Raji (cell line): ENCODE data around the gene SLC7A1.

Experiments used
- POLR2A ChIP-seq: IDR thresholded peaks from 2 replicates; pipeline ENCODE4 v1.6.1; 2011; ENCODE audit warnings: low read depth, low read length, control low read depth; ENCODE audit not compliant: insufficient read depth

Gene SLC7A1

DNA sequence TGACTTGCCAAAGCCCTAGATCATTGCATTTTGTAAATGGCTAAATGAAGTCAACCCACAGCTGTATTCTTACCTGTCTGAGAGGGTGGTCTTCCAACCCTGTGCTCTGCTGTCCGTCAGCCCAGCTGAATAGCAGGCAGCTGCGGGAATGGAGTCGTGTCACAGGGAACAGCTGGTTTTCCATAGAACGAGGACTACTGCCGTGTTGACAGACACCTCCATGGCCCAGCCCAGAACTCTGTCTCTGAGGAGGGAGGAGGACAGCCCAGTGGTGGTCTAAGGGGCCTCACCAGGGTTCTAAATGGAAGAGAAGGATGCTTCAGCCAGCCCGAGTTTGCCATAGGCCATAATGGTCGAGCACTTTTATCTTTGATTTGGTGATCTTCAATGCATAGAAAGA lies 110.7 kb downstream of the SLC7A1 start:
- no peak for TF ChIP-seq POLR2A

DNA sequence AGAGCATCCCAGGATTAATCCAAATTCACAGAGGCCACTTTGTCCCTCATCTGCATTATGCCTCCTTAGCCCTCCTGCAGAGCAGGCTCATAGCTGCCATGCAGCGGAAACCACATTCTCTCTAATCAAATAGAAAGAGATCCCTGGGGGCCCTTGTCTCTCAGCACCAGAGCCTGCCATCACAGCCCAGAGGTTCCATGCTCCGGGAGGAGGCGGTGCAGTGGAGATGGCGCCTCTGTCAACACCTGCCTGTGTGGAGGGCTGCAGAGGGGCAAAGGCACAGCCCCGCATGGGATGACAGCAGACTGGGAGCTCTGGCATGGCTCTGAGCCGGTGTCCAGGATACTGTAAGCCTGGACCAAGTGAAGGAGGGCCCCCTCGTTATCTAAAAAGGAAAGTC lies 111.3 kb downstream of the SLC7A1 start:
- TF ChIP-seq POLR2A, result no peak

DNA sequence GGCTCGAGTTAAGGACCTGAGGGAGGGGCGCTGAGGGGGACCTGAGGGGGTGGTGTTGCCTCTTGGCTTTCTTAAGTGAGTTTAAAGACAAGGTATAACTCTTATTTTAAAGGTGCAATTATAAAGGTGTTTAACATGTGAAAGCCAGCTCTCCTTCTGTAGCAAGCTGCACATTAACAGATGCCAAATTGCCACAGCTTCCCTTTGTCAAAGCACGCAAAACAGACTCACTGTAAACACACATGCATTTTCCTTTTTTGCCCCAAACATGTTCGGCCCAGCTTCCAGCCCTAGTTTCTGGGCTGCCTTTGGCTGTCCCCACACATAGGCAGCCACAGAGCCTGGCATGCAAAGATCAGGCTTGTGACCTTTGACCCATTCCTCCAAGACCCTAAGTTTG lies 111.9 kb downstream of the SLC7A1 start:
- no peak for TF ChIP-seq POLR2A

DNA sequence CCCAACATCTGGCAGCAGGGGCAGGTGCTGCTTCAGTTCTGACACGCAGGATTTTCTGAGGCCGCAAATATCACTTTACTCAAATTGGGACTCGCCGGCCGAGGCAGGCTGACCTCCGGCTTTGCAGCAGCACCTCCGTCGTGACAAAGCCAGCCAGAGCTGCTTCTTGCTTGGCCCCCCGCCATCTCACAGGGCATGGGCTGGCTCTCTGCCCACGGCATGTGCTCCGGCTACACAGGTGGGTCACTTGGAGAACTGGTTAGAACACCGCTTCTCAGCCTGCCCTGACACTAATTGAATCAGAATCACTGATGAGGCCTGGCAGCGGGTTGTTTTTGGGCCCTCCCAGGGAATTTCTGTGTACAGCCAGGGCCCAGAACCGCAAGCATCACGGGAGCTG lies 112.3 kb downstream of the SLC7A1 start:
- TF ChIP-seq POLR2A, result no peak

DNA sequence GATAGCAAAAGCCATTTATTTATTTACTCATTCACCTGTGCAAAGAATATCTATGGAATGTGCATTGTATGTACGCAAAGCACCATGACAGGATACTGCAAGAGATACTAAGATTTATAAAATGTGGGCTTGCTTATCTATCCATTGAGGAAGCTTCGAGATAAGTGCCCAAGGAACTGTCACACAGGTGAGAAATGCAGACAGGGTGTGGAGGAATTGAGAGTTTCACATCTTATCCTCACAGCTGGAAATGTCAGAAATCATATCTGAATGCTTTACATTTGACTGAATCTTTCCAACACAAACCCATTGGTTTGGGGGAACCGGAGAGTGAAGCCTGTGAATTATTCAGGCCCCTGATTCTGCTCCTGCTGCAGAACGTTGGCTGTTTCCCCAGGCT lies 113.0 kb downstream of the SLC7A1 start:
- no peak for TF ChIP-seq POLR2A

DNA sequence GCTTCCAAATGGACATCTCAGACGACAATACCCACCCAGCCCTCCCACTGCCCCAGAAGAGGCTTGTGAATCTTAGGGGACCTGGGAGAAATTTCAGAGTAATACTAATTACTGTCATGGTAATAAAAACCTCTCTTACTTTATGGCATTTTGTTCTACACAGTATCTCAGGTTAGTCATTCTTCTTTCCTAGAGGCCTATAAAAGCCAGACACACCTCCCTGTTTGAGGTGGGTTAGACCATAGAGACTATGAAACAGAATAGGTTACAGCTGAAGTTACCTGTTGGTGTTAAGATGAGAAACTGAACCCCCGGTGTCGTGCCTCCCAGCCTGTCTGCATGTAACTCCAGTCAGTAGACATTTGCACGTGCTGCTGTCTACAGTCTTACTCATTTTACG lies 113.9 kb downstream of the SLC7A1 start:
- no peak for TF ChIP-seq POLR2A

DNA sequence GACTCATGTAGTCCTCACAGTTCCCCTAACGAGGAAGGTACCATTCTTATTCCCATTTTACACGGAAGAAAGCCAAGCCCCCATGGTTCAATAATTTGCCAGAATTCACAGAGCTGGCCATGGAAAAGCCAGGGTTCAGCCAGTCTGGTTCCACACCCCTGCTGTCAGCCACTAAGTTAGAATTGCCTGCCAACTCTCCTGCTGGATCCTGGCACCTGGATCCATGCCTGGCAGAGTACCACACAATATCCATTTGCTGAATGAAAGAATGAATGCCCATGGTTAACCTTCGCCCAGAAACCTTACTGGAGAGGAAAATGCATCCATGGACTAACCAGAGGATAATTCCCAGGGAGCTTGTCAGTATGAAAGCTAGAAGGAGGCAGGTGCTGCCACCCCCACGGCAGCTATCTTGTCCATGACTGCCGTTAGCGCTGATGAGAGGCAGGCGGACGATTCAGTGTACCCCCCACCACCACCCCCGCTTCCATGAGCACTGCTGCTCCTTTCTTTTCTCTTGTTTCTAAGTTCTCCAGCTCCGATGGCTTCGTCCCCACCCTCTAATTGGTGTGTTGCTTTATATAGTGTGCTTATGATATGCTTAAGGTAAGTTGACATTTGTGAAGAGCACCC lies 114.5 kb downstream of the SLC7A1 start:
- TF ChIP-seq POLR2A, result no peak

DNA sequence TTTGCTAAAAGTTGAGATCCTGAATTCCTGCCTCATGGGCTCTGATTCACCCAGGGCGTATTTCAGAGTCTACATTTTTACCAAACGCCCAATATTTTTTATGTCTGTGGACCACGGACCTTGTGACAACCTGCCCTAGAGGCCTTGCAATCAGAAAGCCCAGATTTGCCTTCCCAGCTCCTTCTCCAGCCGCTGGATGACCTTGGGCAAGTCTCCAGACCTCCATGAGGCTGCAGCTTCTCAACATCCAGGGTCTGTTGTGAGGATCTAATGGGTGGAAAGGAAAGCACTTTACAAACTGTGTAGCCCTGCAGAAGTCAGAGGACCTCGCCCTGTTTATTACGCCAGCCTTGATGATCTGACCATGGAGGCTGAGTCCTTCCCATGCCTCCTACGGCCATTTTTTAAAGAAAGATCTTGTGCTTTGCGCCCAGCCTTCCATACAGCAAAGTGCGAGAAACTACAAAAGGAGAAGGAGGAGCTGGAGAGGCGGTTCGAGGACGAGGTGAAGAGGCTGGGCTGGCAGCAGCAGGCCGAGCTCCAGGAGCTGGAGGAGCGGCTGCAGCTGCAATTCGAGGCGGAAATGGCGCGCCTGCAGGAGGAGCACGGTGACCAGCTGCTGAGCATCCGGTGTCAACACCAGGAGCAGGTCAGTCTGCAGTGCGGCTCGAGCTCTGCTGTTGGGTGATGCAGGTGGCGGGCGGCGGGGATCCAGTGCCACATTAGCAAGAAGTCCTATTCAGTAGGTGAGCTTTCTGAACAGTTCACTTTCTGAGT lies 115.6 kb downstream of the SLC7A1 start:
- TF ChIP-seq POLR2A, result no peak

DNA sequence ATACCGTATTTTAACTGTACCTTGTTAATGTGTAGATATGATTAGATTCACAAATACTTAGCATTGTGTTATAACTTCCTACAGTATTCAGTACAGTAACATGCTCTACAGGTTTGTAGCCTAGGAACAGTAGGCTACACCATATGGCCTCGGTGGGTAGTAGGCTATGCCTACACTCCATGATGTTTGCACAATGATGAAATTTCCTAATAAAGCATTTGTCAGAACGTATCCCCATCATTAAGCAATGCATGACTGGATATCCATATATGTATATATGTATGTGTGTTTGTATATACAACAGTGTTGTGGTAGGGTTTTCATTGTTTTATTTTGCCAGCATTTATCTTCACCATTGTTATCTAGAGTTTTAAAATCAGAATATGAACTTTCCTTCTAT lies 119.4 kb downstream of the SLC7A1 start:
- no peak for TF ChIP-seq POLR2A

DNA sequence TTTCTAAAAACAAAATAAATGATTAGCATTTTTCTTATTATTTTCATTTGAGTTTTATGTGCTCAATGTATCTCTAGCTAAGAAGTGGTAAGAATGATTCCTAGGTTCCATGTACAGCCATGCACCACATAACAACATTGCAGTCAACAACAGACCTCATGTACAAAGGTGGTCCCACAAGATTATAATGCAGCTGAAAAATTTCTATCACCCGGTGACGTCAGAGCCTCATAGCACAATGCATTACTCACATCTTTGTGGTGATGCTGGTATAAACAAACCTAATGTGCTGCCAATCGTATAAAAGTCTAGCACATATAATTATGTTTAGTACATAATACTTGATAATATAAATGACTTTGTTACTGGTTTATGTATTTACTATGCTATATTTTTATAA lies 120.5 kb downstream of the SLC7A1 start:
- TF ChIP-seq POLR2A, result no peak

DNA sequence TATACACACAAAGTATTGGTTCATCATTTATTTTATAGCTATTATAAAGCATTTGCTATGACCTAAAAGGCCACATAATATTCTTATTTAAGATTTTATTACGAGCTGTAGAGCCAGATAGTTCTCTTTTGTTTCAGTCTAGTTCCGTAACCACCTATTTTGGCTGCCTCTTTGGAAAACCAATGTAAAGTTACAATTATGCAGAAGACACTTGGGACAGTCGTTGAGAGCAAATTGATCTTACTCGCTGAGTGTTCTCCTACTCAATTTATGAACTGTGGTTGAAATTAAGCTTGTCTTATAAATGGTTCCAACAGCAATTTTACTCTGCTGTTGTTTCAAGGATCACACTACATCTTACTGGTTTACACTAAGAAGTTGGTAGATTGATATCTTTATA lies 122.3 kb downstream of the SLC7A1 start:
- TF ChIP-seq POLR2A, result no peak

DNA sequence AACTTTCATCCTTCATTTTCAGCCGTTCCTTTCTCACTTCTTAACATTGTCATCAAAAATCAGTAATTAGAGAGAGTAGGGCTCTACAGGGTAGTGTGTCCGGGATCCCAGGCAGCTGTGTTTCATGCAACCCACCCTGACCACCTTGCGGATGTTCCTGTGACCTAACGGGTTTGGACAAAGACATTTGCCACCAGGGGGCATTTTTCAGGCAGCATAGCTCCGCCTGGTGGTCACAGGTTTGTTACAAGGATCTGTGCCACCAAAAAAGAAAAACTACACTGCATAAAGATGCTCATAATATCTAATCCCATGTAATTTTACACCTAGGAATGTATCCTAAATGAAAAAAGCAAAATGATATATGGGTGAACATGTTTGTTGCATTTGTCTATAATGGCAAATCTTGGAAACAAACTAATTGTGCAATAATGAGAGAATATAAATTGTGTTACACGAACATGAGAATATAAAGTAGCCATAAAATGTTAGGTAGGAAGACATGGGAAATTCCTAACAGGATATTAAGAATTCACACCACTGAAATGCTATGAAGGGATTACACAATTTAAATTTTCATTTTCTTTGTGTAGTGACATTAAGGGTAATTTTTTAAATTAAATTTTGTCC lies 123.0 kb downstream of the SLC7A1 start:
- no peak for TF ChIP-seq POLR2A

DNA sequence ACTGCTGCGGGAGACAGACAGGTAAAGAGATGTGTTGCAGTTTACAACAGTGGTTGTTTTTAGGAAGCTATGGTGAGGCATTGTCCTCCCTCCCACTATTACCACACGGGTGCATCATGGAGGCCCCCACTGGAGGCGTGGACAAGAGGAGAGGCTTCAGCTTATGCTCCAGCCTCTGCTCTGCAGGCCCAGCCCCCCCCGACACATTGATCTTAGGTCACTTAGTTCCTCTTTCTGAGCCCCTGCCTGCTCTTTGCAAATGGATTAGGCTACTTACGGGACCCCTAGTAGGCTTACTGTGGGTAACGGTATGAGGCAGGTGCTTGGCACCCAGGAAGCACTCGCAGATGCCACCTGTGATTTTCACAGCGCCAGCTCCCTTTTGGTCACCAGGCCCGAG lies 123.9 kb downstream of the SLC7A1 start:
- TF ChIP-seq POLR2A, result no peak

DNA sequence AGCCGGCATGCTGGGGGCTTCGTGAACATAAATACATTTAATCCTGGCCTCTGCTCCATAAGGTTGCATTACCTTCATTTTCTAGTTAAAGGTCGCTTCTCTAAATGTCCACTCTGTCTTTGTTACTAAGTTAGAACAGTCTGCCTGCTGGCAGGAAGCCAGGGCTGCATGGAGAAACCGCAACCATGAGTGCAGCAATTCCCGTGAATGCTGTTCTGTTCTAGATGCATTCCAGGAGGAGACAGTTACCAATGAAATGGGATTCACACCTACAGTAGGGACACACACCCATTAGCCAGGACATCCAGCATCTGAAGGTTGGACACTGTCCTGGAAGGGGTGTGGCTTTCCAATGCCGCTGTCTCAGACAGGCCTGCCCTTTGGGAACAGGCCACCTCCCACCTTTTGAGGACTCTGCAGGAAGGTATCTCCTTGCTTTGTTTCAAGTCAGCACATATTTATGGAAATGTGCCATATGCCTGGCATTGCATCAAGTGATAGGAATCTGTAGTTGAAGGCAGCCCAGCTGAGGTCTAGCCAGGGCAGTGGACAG lies 129.7 kb downstream of the SLC7A1 start:
- TF ChIP-seq POLR2A, result no peak

DNA sequence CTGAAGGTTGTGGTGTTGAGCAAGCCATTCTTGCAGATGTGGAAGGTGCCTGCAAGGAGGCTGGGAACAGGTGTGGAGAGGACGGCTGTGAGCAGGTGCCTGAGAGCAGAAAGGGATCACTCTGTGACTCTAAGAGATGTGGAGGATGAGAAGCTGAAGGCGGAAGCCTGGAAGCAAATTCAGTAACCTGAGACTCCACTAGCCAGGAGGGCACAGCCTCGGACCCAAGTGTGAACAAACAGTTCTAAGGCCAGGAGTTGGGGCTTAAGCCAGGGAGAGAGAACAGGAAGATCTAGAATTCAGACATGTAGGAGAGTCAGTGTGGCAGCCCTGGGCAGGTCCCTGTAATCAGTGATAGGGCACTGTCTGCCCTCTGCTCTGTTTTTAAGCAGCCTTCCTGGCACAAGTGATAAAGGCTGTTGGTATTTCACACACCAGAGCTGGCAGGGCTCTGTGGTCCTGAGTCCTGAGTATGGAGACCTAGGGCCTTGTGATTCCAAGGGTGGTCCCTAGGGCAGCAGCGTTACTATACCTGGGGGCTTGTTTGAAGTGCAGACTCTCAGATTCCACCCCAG lies 131.3 kb downstream of the SLC7A1 start:
- no peak for TF ChIP-seq POLR2A
